Stomach (tissue), 4 donors: ENCODE measurements around the gene VSIG10L2.

Source experiments
- CTCF ChIP-seq, 7 experiments: fragments of 450-650 bp in 4 of 7; fragments of 200-600 bp in 3 of 7; sonication (generic) in 3 of 7; IDR thresholded peaks; one replicate each; pipeline ENCODE4 v1.5.1; 2016 to 2019; ENCODE audit warnings: antibody characterized with exemption in 7 of 7, control low read depth in 2 of 7, mild to moderate bottlenecking in 1 of 7
- POLR2A ChIP-seq, 4 donors: fragments of 450-650 bp; IDR thresholded peaks; one replicate each; pipeline ENCODE4 v1.6.1; 2016; ENCODE audit warnings: antibody characterized with exemption in 4 of 4, control low read depth in 2 of 4, mild to moderate bottlenecking in 1 of 4, moderate library complexity in 1 of 4
- POLR2AphosphoS5 ChIP-seq, 3 donors: sonication (generic); formaldehyde crosslinking; IDR thresholded peaks; one replicate each; pipeline ENCODE4 v1.6.1; 2016; ENCODE audit warnings: antibody characterized with exemption in 3 of 3

- no peak for TF ChIP-seq CTCF (IDR thresholded peaks at IDR 0.05)
- no peak for TF ChIP-seq POLR2A (IDR thresholded peaks at IDR 0.05)
- TF ChIP-seq POLR2AphosphoS5 (IDR thresholded peaks at IDR 0.05), result no peak
Observed at GRCh38 chr11:125932301-125932700, 13.5 kb upstream of the VSIG10L2 start.
